GM18511 (cell line): Measurements from ENCODE around the gene ZYX.
A peak's percentile ranks its signal among the peaks of the same experiment; 100 is the strongest.

Source experiments
- ATAC-seq: cut with Tn5 transposase; IDR thresholded peaks from one replicate; pipeline ENCODE4 v1.9.1; 2021; ENCODE audit warnings: mild to moderate bottlenecking, moderate library complexity; ENCODE audit not compliant: unreplicated experiment

ZYX gene

GRCh38 chr7:143362131-143363015, 18.8 kb upstream of the ZYX start, which contains the start of gene FAM131B:
TSS of gene FAM131B (minus strand) at chr7:143362713. CDS start at chr7:143362603, 110 bp downstream.
- ATAC-seq: peak; percentile 51

- no peak for ATAC-seq
Observed at GRCh38 chr7:143363016-143363937, 17.9 kb upstream of the ZYX start.

- no peak for ATAC-seq
Observed at GRCh38 chr7:143367972-143368371, 13.2 kb upstream of the ZYX start.

GRCh38 chr7:143368387-143368786, 12.8 kb upstream of the ZYX start:
- no peak for ATAC-seq

GRCh38 chr7:143369678-143370651, 11.2 kb upstream of the ZYX start:
- ATAC-seq: no peak

GRCh38 chr7:143372070-143372469, 9.1 kb upstream of the ZYX start:
- no peak for ATAC-seq

GRCh38 chr7:143373255-143373794, 7.8 kb upstream of the ZYX start:
- no peak for ATAC-seq

- ATAC-seq: no peak
Observed at GRCh38 chr7:143374561-143374960, 6.6 kb upstream of the ZYX start.

GRCh38 chr7:143375298-143376034, 5.7 kb upstream of the ZYX start:
- no peak for ATAC-seq

GRCh38 chr7:143376396-143376795, 4.7 kb upstream of the ZYX start:
- ATAC-seq: no peak

GRCh38 chr7:143379611-143380259, 1.4 kb upstream of the ZYX start:
- ATAC-seq: peak; percentile 1

- ATAC-seq: peak; percentile 72
Observed at GRCh38 chr7:143380260-143380645, 892 bp upstream of the ZYX start.

- peak; percentile 17 for ATAC-seq
Observed at GRCh38 chr7:143381427-143382125, 431 bp downstream of the ZYX start.

GRCh38 chr7:143382126-143382790, 1.1 kb downstream of the ZYX start:
- no peak for ATAC-seq

- ATAC-seq: no peak
Observed at GRCh38 chr7:143382791-143383641, 1.9 kb downstream of the ZYX start.

GRCh38 chr7:143383642-143383957, 2.5 kb downstream of the ZYX start:
- ATAC-seq: no peak

GRCh38 chr7:143384148-143384547, 3.0 kb downstream of the ZYX start:
- no peak for ATAC-seq
